ENCODE data around the gene SF3B6. TPM values are rescaled to one million over a fixed set of nuclear protein-coding genes. Genes with fewer than 3 reads are reported as not detected.

SF3B6 gene
- total RNA-seq, 1 experiment from 2014 or later: 123 TPM

- no peak overlapping the region for H3K27ac ChIP-seq
- peaks cover 12% of the 10 kb centered on the region; the same call in 1 of the 2 replicates for H3F3A ChIP-seq (ENCODE audit: insufficient read depth, low read depth)
- no peak overlapping the region for H3K4me3 ChIP-seq
- CTCF ChIA-PET: no interaction called here
- intact Hi-C loops (cut with micrococcal nuclease; ENCODE audit: unreplicated experiment): no loop called here
- no peak for DNase-seq
- no peaks in the 10 kb centered on the region for H3K9me3 ChIP-seq (ENCODE audit: insufficient read depth, low read depth)
- no peak overlapping the region for H3K4me2 ChIP-seq
- H3K36me3 ChIP-seq (ENCODE audit: low read depth): no peaks in the 10 kb centered on the region
- H3K9me2 ChIP-seq (ENCODE audit: insufficient read depth): no peaks in the 10 kb centered on the region
- no peaks in the 10 kb centered on the region for H4K20me1 ChIP-seq (ENCODE audit: insufficient read depth)
- H3K4me1 ChIP-seq (replicated peaks; ENCODE audit: insufficient read depth): peaks cover 8% of the 10 kb centered on the region; the same call in 1 of the 2 replicates
- H2AFZ ChIP-seq: no peak overlapping the region
- no peak for TF ChIP-seq EZH2 (IDR thresholded peaks at IDR 0.05; ENCODE audit: low read depth)
- TF ChIP-seq, protein P1, sequence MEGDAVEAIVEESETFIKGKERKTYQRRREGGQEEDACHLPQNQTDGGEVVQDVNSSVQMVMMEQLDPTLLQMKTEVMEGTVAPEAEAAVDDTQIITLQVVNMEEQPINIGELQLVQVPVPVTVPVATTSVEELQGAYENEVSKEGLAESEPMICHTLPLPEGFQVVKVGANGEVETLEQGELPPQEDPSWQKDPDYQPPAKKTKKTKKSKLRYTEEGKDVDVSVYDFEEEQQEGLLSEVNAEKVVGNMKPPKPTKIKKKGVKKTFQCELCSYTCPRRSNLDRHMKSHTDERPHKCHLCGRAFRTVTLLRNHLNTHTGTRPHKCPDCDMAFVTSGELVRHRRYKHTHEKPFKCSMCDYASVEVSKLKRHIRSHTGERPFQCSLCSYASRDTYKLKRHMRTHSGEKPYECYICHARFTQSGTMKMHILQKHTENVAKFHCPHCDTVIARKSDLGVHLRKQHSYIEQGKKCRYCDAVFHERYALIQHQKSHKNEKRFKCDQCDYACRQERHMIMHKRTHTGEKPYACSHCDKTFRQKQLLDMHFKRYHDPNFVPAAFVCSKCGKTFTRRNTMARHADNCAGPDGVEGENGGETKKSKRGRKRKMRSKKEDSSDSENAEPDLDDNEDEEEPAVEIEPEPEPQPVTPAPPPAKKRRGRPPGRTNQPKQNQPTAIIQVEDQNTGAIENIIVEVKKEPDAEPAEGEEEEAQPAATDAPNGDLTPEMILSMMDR (conservative IDR thresholded peaks at IDR 0.05): no peak
- BruUV-seq (replicated peaks): no TSS peak
- no peaks in the 10 kb centered on the region for H3K79me2 ChIP-seq (ENCODE audit: low read depth)
- POLR2A ChIA-PET (ENCODE audit: unreplicated experiment): interaction anchor here (0.6 to 0.7 kb wide), 2 partner anchors 243 to 607 kb away, joined by 5 to 8 read pairs; no protein-coding TSS in a partner anchor
- no peaks in the 10 kb centered on the region for H3K27me3 ChIP-seq (ENCODE audit: insufficient read depth, low read depth)
Measured at GRCh38 chr2:24121066-24121465, 44.9 kb upstream of the SF3B6 start.

DNA sequence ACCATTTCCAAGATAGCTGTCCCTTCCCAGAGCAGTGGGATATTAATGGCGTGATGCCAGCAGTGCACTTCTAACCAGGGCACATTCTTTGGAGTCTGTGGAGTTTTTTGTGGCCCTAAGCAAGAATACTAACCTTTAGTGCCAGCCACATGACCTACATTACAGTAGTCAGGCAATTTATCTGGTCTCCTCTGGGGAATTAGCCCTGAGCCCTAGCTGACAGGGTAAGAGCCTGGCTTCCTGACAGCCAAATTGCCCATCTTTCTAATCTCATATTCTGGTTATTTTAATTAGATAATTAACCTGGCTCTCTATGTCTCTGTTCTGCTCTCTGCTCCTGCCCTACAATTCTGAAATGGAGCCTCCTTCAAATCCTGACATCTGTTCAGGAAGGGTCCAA lies 41.8 kb upstream of the SF3B6 start:
- H3K27ac ChIP-seq: no peak overlapping the region
- H3K9me2 ChIP-seq (ENCODE audit: insufficient read depth): no peaks in the 10 kb centered on the region
- H3K4me1 ChIP-seq (replicated peaks; ENCODE audit: insufficient read depth): peaks cover under 1% of the 10 kb centered on the region; the same call in 1 of the 2 replicates
- POLR2A ChIA-PET (ENCODE audit: unreplicated experiment): no interaction called here
- peaks cover 14% of the 10 kb centered on the region; the same call in 1 of the 2 replicates for H3K9me3 ChIP-seq (ENCODE audit: insufficient read depth, low read depth)
- no peak overlapping the region for H3K4me3 ChIP-seq
- no peaks in the 10 kb centered on the region for H3K36me3 ChIP-seq (ENCODE audit: low read depth)
- no peaks in the 10 kb centered on the region for H3K27me3 ChIP-seq (ENCODE audit: insufficient read depth, low read depth)
- TF ChIP-seq, protein P1 (conservative IDR thresholded peaks at IDR 0.05): no peak
- no peak for TF ChIP-seq EZH2 (IDR thresholded peaks at IDR 0.05; ENCODE audit: low read depth)
- no peaks in the 10 kb centered on the region for H4K20me1 ChIP-seq (ENCODE audit: insufficient read depth)
- CTCF ChIA-PET: no interaction called here
- no TSS peak for BruUV-seq (replicated peaks)
- intact Hi-C loops (cut with micrococcal nuclease; ENCODE audit: unreplicated experiment): no loop called here
- peaks cover 20% of the 10 kb centered on the region; the same call in 1 of the 2 replicates for H3F3A ChIP-seq (ENCODE audit: insufficient read depth, low read depth)
- no peaks in the 10 kb centered on the region for H3K79me2 ChIP-seq (ENCODE audit: low read depth)
- H2AFZ ChIP-seq: no peak overlapping the region
- no peak overlapping the region for H3K4me2 ChIP-seq
- no peak for DNase-seq

GRCh38 chr2:24115057-24115456 lies 38.9 kb upstream of the SF3B6 start:
- no TSS peak for BruUV-seq (replicated peaks)
- Histone ChIP-seq H3K9me2 (ENCODE audit: insufficient read depth) (no peaks in the 10 kb centered on the region), H4K20me1 (ENCODE audit: insufficient read depth) (no peaks in the 10 kb centered on the region), H3K36me3 (ENCODE audit: low read depth) (no peaks in the 10 kb centered on the region), H3F3A (ENCODE audit: insufficient read depth, low read depth) (peaks cover 29% of the 10 kb centered on the region), H3K4me1 (replicated peaks; ENCODE audit: insufficient read depth) (peaks cover 29% of the 10 kb centered on the region), H3K27ac (no peak overlapping the region), H3K9me3 (ENCODE audit: insufficient read depth, low read depth) (peaks cover 16% of the 10 kb centered on the region; the same call in 1 of the 2 replicates), H3K4me2 (no peak overlapping the region), H3K4me3 (no peak overlapping the region), H2AFZ (no peak overlapping the region), H3K27me3 (ENCODE audit: insufficient read depth, low read depth) (no peaks in the 10 kb centered on the region), H3K79me2 (ENCODE audit: low read depth) (no peaks in the 10 kb centered on the region)
- TF ChIP-seq, protein P1 (conservative IDR thresholded peaks at IDR 0.05): no peak
- TF ChIP-seq EZH2 (IDR thresholded peaks at IDR 0.05; ENCODE audit: low read depth): no peak
- peak in 1 of 2 experiments; percentile 46 for DNase-seq
- POLR2A ChIA-PET (ENCODE audit: unreplicated experiment): no interaction called here
- CTCF ChIA-PET: no interaction called here
- intact Hi-C loops (cut with micrococcal nuclease; ENCODE audit: unreplicated experiment): no loop called here

All from PC-9 (cell line).